ENCODE measurements around the gene URI1. TPM values are rescaled to one million over a fixed set of nuclear protein-coding genes. Genes with fewer than 3 reads are reported as not detected.

The URI1 gene
- total RNA-seq, 1 donor from 2014 or later, result 43.7 TPM

DNA sequence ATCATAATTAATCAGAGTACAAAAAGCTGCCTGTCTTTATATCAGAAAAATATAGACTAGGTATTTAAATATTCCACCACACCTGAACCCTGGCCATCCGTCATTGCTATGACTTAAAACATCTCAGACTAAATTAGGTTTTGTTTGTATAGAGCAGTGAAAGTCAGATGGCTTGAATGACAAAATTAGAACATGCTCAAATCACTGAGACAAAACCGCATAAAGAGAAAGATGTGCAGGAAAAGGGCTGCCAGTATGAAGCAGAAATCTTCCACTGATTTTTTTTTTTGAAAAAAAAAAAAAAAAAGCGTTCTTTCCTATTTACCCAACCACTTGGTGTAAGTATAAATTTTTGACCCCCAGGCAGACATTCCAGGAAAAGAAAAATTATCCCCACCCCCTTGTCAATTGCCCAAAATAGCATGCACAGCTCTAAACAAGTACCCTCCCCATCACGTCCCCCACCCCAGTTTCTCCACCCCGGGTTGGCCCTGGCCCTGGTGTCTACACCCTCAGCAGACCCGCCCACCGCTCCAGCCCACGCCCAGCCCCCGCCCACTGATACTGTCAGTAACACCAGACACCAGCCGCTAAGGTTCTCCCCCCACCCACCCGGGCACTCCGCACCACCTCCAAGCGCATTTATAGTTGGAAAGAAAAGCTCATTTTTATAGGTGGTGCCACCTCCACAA lies 118.6 kb downstream of the URI1 start:
- H3K9me3 Mint-ChIP-seq (ENCODE audit: unreplicated experiment), result peaks cover 8% of the 10 kb centered on the region
- no peaks in the 10 kb centered on the region for H3K4me1 Mint-ChIP-seq (ENCODE audit: unreplicated experiment)
- no peak for DNase-seq (ENCODE audit: extremely low spot score, unreplicated experiment)
- H3K27ac Mint-ChIP-seq (ENCODE audit: unreplicated experiment), result no peak overlapping the region
- no peaks in the 10 kb centered on the region for H3K27me3 Mint-ChIP-seq (ENCODE audit: unreplicated experiment)
- no peaks in the 10 kb centered on the region for H3K36me3 Mint-ChIP-seq (ENCODE audit: unreplicated experiment)
- H3K4me3 Mint-ChIP-seq (ENCODE audit: unreplicated experiment), result no peak overlapping the region
- TF ChIP-seq, protein P1, sequence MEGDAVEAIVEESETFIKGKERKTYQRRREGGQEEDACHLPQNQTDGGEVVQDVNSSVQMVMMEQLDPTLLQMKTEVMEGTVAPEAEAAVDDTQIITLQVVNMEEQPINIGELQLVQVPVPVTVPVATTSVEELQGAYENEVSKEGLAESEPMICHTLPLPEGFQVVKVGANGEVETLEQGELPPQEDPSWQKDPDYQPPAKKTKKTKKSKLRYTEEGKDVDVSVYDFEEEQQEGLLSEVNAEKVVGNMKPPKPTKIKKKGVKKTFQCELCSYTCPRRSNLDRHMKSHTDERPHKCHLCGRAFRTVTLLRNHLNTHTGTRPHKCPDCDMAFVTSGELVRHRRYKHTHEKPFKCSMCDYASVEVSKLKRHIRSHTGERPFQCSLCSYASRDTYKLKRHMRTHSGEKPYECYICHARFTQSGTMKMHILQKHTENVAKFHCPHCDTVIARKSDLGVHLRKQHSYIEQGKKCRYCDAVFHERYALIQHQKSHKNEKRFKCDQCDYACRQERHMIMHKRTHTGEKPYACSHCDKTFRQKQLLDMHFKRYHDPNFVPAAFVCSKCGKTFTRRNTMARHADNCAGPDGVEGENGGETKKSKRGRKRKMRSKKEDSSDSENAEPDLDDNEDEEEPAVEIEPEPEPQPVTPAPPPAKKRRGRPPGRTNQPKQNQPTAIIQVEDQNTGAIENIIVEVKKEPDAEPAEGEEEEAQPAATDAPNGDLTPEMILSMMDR (IDR thresholded peaks at IDR 0.05), result no peak

DNA sequence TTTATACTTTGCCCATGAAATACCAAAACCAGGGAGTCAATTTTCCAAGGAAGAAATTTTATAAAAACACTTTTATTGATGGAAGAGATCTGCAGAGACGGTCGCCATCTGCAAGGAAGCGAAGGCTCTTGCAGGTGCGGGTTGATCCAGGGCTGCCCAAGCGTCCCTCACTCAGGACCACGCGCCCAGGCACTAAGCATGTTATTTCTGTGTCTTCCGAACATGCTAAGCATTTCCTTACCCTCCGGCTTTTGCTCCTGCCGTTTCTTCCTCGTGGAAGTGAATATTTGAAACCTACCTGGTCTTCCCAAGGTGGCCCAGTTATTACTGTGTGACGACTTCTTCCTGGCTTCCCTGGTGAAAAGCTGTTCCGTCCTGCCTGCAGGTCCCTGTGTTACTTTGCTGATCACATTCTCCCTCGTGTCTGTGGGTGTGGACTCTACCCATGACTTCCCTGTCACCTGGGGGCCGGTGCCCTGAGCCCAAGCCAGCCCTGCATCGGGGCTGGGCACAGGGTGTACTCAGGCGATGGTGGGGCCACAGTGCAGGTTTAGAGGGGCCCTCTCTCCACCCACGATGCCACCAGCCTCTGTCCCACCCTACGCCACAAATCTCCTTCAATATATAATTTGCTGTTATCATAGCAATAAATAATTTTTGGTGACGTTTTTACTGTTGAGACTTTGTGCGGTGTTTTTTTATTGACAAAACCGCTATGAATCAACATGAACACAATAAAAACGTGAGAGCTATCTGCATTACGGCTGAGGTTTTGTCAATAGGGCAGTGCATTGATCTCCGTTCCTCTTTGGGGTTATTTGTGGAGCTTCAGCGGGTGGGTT lies 119.4 kb downstream of the URI1 start:
- Mint-ChIP-seq H3K4me3 (ENCODE audit: unreplicated experiment) (no peak overlapping the region), H3K4me1 (ENCODE audit: unreplicated experiment) (no peaks in the 10 kb centered on the region), H3K27ac (ENCODE audit: unreplicated experiment) (no peak overlapping the region), H3K27me3 (ENCODE audit: unreplicated experiment) (no peaks in the 10 kb centered on the region), H3K36me3 (ENCODE audit: unreplicated experiment) (no peaks in the 10 kb centered on the region), H3K9me3 (ENCODE audit: unreplicated experiment) (peaks cover 5% of the 10 kb centered on the region)
- DNase-seq (ENCODE audit: extremely low spot score, unreplicated experiment), result no peak
- TF ChIP-seq, protein P1 (IDR thresholded peaks at IDR 0.05), result no peak

DNA sequence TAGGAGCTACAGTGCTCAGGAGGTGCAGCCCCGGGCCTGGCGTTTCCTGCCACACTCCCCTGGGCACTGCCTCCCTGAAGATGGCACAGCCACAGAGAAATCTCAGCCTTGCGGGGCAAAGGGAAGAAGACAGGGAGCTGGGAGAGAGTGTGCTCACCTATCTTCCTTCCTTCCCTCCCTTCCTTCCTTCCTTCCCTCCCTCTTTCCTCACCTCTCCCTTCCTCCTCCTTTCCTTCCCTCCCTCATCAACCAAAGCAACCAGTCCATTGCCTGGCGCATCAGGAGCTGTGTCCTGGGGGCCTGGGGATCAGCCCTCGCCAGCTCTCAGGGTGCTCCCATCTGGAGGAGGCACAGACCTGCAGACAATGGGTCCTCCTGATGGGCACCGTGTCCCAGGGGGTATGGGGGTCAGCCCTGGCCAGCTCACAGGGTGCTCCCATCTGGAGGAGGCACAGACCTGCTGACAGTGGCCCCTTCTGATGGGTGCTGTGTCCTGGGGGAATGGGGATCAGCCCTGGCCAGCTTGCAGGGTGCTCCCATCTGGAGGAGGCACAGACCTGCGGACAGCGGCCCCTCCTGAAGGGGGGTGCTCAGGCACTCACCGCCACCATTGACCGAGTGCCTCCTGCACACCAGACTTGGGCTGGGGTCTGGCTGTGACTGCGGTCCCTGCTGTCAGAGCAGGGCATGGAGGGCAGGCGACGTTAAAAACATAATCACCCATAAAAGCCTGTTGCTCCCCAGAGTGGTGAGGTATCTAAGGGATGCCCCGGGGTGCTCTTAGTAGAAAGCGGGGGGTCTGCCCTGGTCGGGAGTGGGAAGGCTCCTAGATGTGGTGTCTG lies 120.2 kb downstream of the URI1 start:
- H3K27me3 Mint-ChIP-seq (ENCODE audit: unreplicated experiment), result no peaks in the 10 kb centered on the region
- H3K27ac Mint-ChIP-seq (ENCODE audit: unreplicated experiment), result no peak overlapping the region
- DNase-seq (ENCODE audit: extremely low spot score, unreplicated experiment), result no peak
- no peaks in the 10 kb centered on the region for H3K4me1 Mint-ChIP-seq (ENCODE audit: unreplicated experiment)
- H3K36me3 Mint-ChIP-seq (ENCODE audit: unreplicated experiment), result no peaks in the 10 kb centered on the region
- H3K9me3 Mint-ChIP-seq (ENCODE audit: unreplicated experiment), result peaks cover 8% of the 10 kb centered on the region
- TF ChIP-seq, protein P1 (IDR thresholded peaks at IDR 0.05), result no peak
- no peak overlapping the region for H3K4me3 Mint-ChIP-seq (ENCODE audit: unreplicated experiment)

DNA sequence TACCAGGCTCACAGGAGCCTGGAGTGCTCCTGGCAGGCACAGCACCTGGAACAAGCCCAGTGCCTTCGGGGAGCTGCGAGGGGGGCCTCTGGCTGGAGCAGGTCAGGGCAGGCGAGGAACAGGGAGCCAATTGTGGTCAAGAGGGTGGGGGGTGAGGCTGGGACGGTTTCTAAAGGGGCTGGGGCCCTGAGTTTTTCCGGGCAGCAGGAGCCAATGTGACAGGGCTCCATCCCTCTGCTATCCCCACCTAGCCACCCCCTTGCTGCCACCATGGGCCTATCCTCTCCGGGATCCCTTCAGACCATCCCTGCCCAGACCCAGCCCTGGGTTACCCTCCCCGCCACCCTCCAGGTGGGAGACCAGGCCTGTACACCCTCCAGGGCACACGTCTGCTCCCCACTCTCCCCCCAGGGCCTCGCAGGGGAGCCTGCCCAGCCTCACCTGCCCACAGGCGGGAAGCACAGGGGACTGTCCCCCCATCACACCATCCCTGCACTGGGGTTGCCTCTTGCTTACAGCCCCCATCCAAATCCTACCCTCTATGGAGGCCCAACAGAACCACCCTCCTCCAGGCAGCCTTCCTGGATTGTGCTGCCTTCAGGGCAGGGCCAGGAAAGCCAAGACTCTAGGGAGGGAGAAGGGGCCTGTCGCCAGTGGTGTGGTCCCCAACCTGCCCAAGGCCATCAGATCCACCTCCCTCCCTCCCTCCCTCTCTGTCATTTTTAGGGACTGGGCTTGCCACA lies 121.0 kb downstream of the URI1 start:
- Mint-ChIP-seq H3K9me3 (ENCODE audit: unreplicated experiment) (peaks cover 6% of the 10 kb centered on the region), H3K27ac (ENCODE audit: unreplicated experiment) (no peak overlapping the region), H3K27me3 (ENCODE audit: unreplicated experiment) (no peaks in the 10 kb centered on the region), H3K36me3 (ENCODE audit: unreplicated experiment) (no peaks in the 10 kb centered on the region), H3K4me3 (ENCODE audit: unreplicated experiment) (no peak overlapping the region), H3K4me1 (ENCODE audit: unreplicated experiment) (no peaks in the 10 kb centered on the region)
- no peak for DNase-seq (ENCODE audit: extremely low spot score, unreplicated experiment)
- TF ChIP-seq, protein P1 (IDR thresholded peaks at IDR 0.05), result no peak

Measured in osteocyte (in vitro differentiated cells).